GF-D8 (cell line): Measurements from ENCODE around the gene CFAP52.
"Not testable (repeated sequence)": the region's sequence is repeated elsewhere in the genome, so short reads cannot be mapped to it uniquely, and the experiment has no call there.

Experiments used
- DNase-seq: peaks from one replicate; lab custom pipeline; 2025; lab: John Stamatoyannopoulos, UW

The CFAP52 gene

GRCh38 chr17:9645851-9646545 lies 69.6 kb downstream of the CFAP52 start:
- DNase-seq: no peak

GRCh38 chr17:9646546-9646885 lies 70.1 kb downstream of the CFAP52 start:
- DNase-seq: no peak

- DNase-seq: no peak
Observed at GRCh38 chr17:9647014-9647413, 70.6 kb downstream of the CFAP52 start.

DNA sequence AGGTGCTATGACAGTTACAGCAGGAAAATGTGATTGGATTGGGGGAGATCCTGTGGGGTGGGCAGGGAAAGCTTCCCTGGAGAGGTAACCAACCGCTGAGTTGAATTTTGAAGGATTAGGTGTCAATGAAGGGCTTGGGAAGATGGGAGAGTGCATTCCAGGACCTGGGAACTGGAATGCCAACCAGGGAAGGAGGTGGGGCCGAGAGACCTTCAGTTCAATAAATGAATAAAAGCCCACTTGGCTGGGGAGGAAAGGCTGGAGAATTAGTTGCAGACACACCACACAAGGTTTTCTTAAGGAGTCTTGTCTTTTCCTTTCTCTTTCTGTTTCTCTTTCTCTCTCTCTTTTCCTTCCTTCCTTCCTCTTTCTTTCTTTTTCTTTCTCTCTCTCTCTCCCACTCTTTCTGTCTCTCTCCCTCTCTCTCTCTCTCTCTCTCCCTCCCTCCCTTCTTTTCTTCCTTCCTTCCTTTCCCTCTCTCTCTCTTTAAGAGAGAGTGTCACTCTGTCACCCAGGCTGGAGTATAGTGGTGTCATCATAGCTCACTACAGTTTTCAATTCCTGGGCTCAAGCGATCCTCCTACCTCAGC lies 72.2 kb downstream of the CFAP52 start:
- DNase-seq: no peak

DNA sequence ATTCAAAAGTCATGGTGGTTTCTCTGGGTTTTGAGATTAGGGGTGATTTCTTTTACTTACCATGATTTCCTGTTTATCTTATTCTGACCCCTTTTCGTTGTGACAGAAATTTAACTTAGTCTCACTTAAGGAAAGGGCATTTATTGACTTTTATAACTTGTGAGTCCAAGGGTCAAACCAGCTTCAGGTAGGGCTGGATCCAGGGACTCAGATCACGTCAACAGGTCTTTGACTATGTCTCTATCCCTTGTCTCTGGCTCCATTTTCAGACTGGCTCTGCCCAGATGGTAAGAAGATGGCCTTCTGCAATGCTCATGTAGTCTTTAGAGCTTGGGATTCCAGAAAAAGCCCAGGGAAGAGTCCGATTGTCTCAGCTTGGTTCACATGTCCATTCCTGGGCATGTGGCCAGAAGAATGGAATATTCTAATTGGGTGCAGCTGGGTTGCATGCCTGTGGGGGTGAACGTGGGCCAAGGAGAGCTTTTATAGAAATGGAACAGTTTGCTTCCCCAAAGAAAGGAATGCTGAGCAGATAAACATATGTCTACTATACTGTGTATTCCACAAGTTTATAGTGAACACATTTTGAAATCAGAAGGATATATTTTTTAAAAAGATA lies 82.3 kb downstream of the CFAP52 start:
- DNase-seq: no peak

GRCh38 chr17:9661027-9661426 lies 84.6 kb downstream of the CFAP52 start:
- DNase-seq: no peak

- not testable (repeated sequence) for DNase-seq
Observed at GRCh38 chr17:9663511-9663910, 87.1 kb downstream of the CFAP52 start.

DNA sequence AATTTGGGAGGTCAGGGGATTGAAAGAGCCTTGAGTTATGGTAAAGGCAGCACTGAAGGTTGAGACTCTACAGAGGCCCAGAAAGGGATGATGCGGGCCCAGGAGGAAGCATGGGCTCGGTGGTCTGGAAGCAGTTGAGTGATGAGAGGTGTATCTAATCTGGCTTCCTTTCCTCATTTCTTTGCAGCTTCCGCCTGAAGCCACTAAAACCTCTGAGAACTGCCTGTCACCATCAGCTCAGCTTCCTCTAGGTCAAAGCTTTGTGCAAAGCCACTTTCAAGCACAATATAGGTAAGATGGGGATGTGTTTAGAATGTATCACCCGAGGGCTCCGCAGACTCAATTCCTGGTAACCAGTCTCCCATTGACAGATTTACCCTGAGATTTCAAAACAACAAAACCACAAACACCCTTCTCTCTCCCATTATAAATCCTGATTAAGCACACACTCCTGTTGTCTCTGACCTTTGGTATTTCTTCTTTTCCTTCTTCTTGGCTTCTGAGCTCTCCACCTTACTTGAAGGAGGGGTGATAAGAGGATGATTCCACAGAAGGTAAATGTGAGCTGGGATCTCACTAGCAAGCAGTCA lies 90.1 kb downstream of the CFAP52 start:
- peak; percentile 5 for DNase-seq

GRCh38 chr17:9668517-9668916 lies 92.1 kb downstream of the CFAP52 start:
- DNase-seq: peak; percentile 2

DNA sequence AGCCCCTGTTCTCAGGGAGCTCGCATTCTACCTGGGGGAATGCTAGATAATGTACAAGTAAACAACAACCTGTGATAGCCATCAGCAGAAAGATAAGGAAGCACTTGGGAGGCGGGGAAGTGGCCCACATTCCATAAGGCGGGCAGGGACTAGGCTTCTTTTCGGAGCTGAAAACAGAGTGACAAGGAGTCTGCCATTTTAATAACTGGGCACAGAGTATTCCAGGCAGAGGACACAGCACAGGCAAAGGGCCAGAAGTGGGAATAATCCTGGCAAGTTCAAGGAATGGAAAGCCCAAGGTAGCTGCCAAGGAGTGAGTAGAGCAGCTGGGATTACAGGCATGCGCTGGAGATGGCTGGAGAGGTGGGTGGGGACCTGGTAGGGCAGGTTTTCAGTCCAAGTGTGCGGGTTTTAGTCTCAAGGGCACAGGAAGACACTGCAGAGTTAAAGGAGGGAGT lies 93.1 kb downstream of the CFAP52 start:
- no peak for DNase-seq

DNA sequence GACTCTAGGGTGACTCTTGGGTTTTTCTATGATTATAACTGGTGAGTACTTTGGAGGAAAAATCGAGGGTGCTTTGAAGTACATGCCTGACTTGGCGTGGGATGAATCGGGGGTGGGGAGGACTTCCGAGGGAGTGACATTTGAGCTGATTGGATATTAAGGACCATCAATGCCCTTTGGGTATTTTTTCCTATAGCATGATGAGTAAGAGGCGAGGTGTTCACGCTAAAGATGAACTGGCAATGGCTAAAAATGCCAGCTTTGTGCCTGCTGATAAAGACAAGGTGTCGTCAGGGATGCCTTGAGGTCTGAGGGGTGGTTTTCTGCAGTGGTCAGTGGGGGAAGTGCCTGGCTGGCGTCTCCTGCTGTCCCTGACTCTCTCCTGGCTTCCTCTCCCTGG lies 94.2 kb downstream of the CFAP52 start:
- DNase-seq: no peak

- DNase-seq: no peak
Observed at GRCh38 chr17:9671559-9671958, 95.1 kb downstream of the CFAP52 start.

DNA sequence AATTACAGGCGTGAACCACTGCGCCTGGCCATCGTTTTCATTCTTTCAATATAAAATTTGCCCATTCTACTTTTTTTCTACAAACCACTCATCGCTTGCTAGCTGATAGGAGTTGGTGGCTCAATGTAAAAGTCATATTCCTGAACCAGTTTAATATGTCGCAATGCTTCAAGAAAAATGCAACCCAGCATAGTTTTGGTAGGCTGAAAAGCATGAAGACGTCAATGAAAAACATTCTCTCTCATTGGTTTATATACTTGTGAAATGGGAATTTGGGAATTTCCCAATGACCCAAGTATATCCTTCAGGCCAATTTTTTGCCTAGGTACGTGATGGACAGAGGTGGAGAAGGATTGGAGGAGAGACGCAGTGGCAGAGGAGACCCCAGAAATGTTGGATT lies 95.8 kb downstream of the CFAP52 start:
- DNase-seq: no peak

GRCh38 chr17:9672691-9673090 lies 96.2 kb downstream of the CFAP52 start:
- DNase-seq: no peak

DNA sequence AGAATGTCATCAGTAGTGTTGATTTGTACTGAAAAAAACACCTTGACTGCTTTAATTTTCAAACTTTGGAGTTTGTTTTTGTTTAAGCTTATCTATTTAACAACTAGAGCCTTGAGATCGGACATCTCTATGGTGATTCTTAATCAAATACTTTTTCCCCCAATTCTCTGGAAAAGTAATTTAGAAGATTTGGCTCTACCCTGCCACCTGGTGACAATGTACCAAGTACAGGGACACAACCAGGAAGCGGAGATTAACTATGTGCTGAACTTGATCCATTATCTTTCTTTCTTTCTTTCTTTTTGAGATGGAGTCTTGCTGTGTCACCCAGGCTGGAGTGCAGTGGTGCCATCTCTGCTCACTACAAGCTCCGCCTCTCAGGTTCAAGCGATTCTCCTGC lies 99.6 kb downstream of the CFAP52 start:
- DNase-seq: no peak

DNA sequence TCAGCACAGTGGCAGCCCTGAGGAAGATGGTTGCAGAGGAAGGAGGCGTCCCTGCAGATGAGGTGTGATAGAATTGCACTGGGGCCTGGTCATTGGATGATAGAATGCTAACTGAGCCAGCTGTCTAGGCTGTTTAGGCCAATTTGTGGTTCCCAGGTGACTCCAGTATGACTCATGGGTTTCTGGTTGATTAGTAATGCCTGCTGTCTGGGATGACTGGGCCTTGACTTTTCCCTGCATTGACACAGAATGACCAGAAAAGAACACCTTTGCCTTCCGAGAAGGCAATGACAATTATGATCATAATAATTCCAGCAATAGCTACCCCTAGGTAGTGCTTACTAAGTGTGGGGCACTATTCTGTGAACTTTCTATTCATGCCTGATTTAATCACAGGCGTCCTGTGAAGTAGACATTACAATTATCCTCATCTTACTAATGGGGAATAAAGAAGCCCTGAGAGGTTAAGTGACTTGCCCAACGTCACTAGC lies 100.4 kb downstream of the CFAP52 start:
- DNase-seq: no peak

GRCh38 chr17:9677411-9677810 lies 101.0 kb downstream of the CFAP52 start:
- DNase-seq: no peak

DNA sequence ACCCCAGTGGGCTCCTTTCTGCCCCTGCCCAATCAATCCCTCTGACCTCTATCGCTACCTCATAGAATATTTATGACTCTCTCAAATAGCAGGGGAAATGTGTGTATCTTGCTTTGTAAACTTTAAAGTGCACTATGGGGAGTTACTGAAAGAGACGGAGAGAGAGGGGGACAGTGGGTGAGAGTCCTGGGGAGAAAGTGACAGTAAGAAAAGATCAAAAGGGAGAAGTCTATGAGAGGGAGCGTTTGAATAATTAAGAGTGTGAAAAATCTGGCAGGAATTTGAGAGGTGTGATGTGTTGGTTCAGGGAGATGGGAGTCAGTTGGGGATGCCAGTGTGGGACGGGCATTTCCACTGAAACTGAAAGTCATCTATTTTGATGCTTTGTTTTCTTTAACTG lies 101.5 kb downstream of the CFAP52 start:
- DNase-seq: no peak

- no peak for DNase-seq
Observed at GRCh38 chr17:9684955-9685621, 108.6 kb downstream of the CFAP52 start.
